Measurements from ENCODE around the gene PCYOX1L.

Gene PCYOX1L

DNA sequence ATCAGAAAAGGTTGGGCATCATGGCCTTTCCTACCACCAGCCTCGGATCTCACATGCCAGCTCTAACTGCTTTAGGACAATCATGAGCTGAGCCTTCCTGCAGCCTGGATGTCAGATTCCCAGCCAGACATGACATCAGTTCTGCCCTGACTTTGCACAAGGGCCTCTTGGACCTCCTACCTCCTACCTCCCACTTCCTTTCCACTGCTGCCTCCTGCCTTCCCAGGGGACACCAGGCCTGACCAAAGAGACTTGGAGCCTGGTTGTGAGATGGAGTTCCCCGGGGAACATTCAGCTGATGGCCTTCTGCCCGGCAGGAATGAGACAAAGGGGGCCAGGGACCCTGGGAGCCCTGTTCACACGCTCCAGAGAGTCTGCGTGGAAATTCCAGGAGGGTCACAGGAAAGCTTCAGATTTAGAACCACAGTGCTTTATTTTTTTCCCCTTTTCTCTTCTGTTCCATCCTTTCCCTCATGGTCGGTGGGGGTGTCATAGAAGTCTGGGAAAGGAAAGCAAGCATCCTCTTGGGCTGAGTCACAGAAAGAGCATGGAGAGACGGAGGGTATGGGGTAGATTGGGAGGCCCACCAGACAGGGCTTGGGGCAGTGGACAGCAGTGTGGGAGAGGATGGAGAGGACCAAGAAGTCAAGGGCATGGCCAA lies 56.7 kb downstream of the PCYOX1L start:
- Histone ChIP-seq H3K9me2 (replicated peaks; ENCODE audit: low read depth, low read length) (no peaks in the 10 kb centered on the region), H4K20me1 (ENCODE audit: insufficient read depth, low read length, poor library complexity, severe bottlenecking) (no peaks in the 10 kb centered on the region), H3K4me1 (ENCODE audit: insufficient read depth, low read length, poor library complexity, severe bottlenecking) (peaks cover under 1% of the 10 kb centered on the region), H2AFZ (ENCODE audit: low read length) (no peak overlapping the region), H3K79me2 (ENCODE audit: insufficient read depth, low read length) (no peaks in the 10 kb centered on the region), H3K9me3 (ENCODE audit: insufficient read depth, low read depth, low read length) (no peaks in the 10 kb centered on the region), H3K4me3 (ENCODE audit: low read length, poor library complexity, severe bottlenecking) (no peak overlapping the region), H3F3A (ENCODE audit: low read depth) (no peaks in the 10 kb centered on the region), H3K36me3 (ENCODE audit: insufficient read depth, low read length) (no peaks in the 10 kb centered on the region), H3K4me2 (ENCODE audit: low read depth, low read length, poor library complexity, severe bottlenecking) (no peak overlapping the region), H3K9ac (ENCODE audit: low read depth, low read length, poor library complexity, severe bottlenecking) (no peak overlapping the region), H3K27me3 (ENCODE audit: insufficient read depth, low read length, poor library complexity, severe bottlenecking) (no peaks in the 10 kb centered on the region)
- TF ChIP-seq CTCF (conservative IDR thresholded peaks at IDR 0.05; ENCODE audit: low read length), result no peak
- no peak for TF ChIP-seq EZH2phosphoT487 (IDR thresholded peaks at IDR 0.05; ENCODE audit: borderline replicate concordance)

- Histone ChIP-seq H3K4me3 (ENCODE audit: low read length, poor library complexity, severe bottlenecking) (no peak overlapping the region), H3K9ac (ENCODE audit: low read depth, low read length, poor library complexity, severe bottlenecking) (no peak overlapping the region), H3F3A (ENCODE audit: low read depth) (no peaks in the 10 kb centered on the region), H3K4me1 (ENCODE audit: insufficient read depth, low read length, poor library complexity, severe bottlenecking) (peaks cover 6% of the 10 kb centered on the region), H3K79me2 (ENCODE audit: insufficient read depth, low read length) (no peaks in the 10 kb centered on the region), H2AFZ (ENCODE audit: low read length) (no peak overlapping the region), H3K27me3 (ENCODE audit: insufficient read depth, low read length, poor library complexity, severe bottlenecking) (no peaks in the 10 kb centered on the region), H3K4me2 (ENCODE audit: low read depth, low read length, poor library complexity, severe bottlenecking) (no peak overlapping the region), H4K20me1 (ENCODE audit: insufficient read depth, low read length, poor library complexity, severe bottlenecking) (no peaks in the 10 kb centered on the region), H3K36me3 (ENCODE audit: insufficient read depth, low read length) (no peaks in the 10 kb centered on the region), H3K9me3 (ENCODE audit: insufficient read depth, low read depth, low read length) (no peaks in the 10 kb centered on the region), H3K9me2 (replicated peaks; ENCODE audit: low read depth, low read length) (no peaks in the 10 kb centered on the region)
- TF ChIP-seq CTCF (conservative IDR thresholded peaks at IDR 0.05; ENCODE audit: low read length), result no peak
- TF ChIP-seq EZH2phosphoT487 (IDR thresholded peaks at IDR 0.05; ENCODE audit: borderline replicate concordance), result no peak
Measured at GRCh38 chr5:149415066-149415967, 57.5 kb downstream of the PCYOX1L start.

GRCh38 chr5:149416987-149417710 lies 59.3 kb downstream of the PCYOX1L start:
- Histone ChIP-seq H3K4me1 (ENCODE audit: insufficient read depth, low read length, poor library complexity, severe bottlenecking) (peaks cover 6% of the 10 kb centered on the region), H4K20me1 (ENCODE audit: insufficient read depth, low read length, poor library complexity, severe bottlenecking) (no peaks in the 10 kb centered on the region), H2AFZ (ENCODE audit: low read length) (no peak overlapping the region), H3K36me3 (ENCODE audit: insufficient read depth, low read length) (no peaks in the 10 kb centered on the region), H3K9me3 (ENCODE audit: insufficient read depth, low read depth, low read length) (no peaks in the 10 kb centered on the region), H3K9me2 (replicated peaks; ENCODE audit: low read depth, low read length) (no peaks in the 10 kb centered on the region), H3K79me2 (ENCODE audit: insufficient read depth, low read length) (no peaks in the 10 kb centered on the region), H3K27me3 (ENCODE audit: insufficient read depth, low read length, poor library complexity, severe bottlenecking) (no peaks in the 10 kb centered on the region), H3K9ac (ENCODE audit: low read depth, low read length, poor library complexity, severe bottlenecking) (no peak overlapping the region), H3K4me2 (ENCODE audit: low read depth, low read length, poor library complexity, severe bottlenecking) (no peak overlapping the region), H3K4me3 (ENCODE audit: low read length, poor library complexity, severe bottlenecking) (no peak overlapping the region), H3F3A (ENCODE audit: low read depth) (no peaks in the 10 kb centered on the region)
- TF ChIP-seq EZH2phosphoT487 (IDR thresholded peaks at IDR 0.05; ENCODE audit: borderline replicate concordance), result no peak
- no peak for TF ChIP-seq CTCF (conservative IDR thresholded peaks at IDR 0.05; ENCODE audit: low read length)

Data from Loucy (cell line).